Astrocyte (in vitro differentiated cells and primary cell): ENCODE data around the gene HSPG2. TPM values are rescaled to one million over a fixed set of nuclear protein-coding genes. Genes with fewer than 3 reads are reported as not detected.
"Not testable (repeated sequence)": the region's sequence is repeated elsewhere in the genome, so short reads cannot be mapped to it uniquely, and the experiment has no call there.

Experiments
- DNase-seq: peaks from one replicate; pipeline ENCODE4 v3.0.0-alpha.2; 2010; ENCODE audit warnings: low read depth
- FAIRE-seq: peaks from 2 replicates; lab custom pipeline; 2011; peaks lifted over from hg19 to GRCh38; lab: Jason Lieb, UNC
- H2AFZ ChIP-seq: 2 replicates; pipeline ENCODE4 v1.6.0; 2012; ENCODE audit warnings: low read depth, low read length, inconsistent platforms
- H3K27ac ChIP-seq: 2 replicates; pipeline ENCODE4 v1.5.1; 2011; ENCODE audit warnings: low read depth, low read length, inconsistent platforms
- H3K27me3 ChIP-seq: 2 replicates; pipeline ENCODE4 v1.6.0; 2011; ENCODE audit warnings: low read length, inconsistent platforms; ENCODE audit not compliant: insufficient read depth
- H3K36me3 ChIP-seq: 2 replicates; pipeline ENCODE4 v1.5.1; 2011; ENCODE audit warnings: low read length, inconsistent platforms; ENCODE audit not compliant: insufficient read depth
- H3K4me1 ChIP-seq: 2 replicates; pipeline ENCODE4 v1.5.1; 2011; ENCODE audit warnings: low read length, inconsistent platforms; ENCODE audit not compliant: insufficient read depth
- H3K4me2 ChIP-seq: 2 replicates; pipeline ENCODE4 v1.6.0; 2012; ENCODE audit warnings: low read length, inconsistent platforms
- H3K4me3 ChIP-seq: 2 replicates; pipeline ENCODE4 v1.5.1; 2011; ENCODE audit warnings: low read depth, mild to moderate bottlenecking, low read length, inconsistent platforms; ENCODE audit not compliant: insufficient read depth
- H3K79me2 ChIP-seq: 2 replicates; pipeline ENCODE4 v1.6.0; 2012; ENCODE audit warnings: mild to moderate bottlenecking, low read length, inconsistent platforms; ENCODE audit not compliant: insufficient read depth
- H3K9ac ChIP-seq: 2 replicates; pipeline ENCODE4 v1.6.0; 2012; ENCODE audit warnings: mild to moderate bottlenecking, low read length, inconsistent platforms
- H3K9me3 ChIP-seq: 2 replicates; pipeline ENCODE4 v1.5.1; 2012; ENCODE audit warnings: low read depth, mild to moderate bottlenecking, low read length, inconsistent platforms; ENCODE audit not compliant: insufficient read depth
- H4K20me1 ChIP-seq: 2 replicates; pipeline ENCODE4 v1.6.0; 2012; ENCODE audit warnings: low read length, inconsistent platforms; ENCODE audit not compliant: insufficient read depth
- H3K27ac Mint-ChIP-seq: one replicate; pipeline ENCODE4 v1.8.0; 2021; ENCODE audit warnings: mild to moderate bottlenecking, mixed read lengths; ENCODE audit not compliant: unreplicated experiment
- H3K27me3 Mint-ChIP-seq: one replicate; pipeline ENCODE4 v1.8.0; 2021; ENCODE audit warnings: low read depth, mixed read lengths; ENCODE audit not compliant: unreplicated experiment
- H3K36me3 Mint-ChIP-seq: one replicate; pipeline ENCODE4 v1.8.0; 2021; ENCODE audit warnings: low read depth, mixed read lengths; ENCODE audit not compliant: unreplicated experiment
- H3K4me1 Mint-ChIP-seq: one replicate; pipeline ENCODE4 v1.8.0; 2021; ENCODE audit warnings: low read depth, mixed read lengths; ENCODE audit not compliant: unreplicated experiment
- H3K4me3 Mint-ChIP-seq: one replicate; pipeline ENCODE4 v1.8.0; 2021; ENCODE audit warnings: mild to moderate bottlenecking, moderate library complexity, mixed read lengths; ENCODE audit not compliant: unreplicated experiment
- H3K9me3 Mint-ChIP-seq: one replicate; pipeline ENCODE4 v1.8.0; 2021; ENCODE audit warnings: mild to moderate bottlenecking, mixed read lengths; ENCODE audit not compliant: unreplicated experiment
- EZH2 ChIP-seq: IDR thresholded peaks from 2 replicates; pipeline ENCODE4 v1.6.1; 2012; ENCODE audit warnings: mild to moderate bottlenecking, low read length, inconsistent platforms; ENCODE audit not compliant: insufficient read depth
- total RNA-seq: library from RNA; stranded (reverse); gene quantifications from 2 replicates; pipeline ENCODE4 v1.2.1, GENCODE V29; 2021
- TF ChIP-seq, protein P1 (sequence below): IDR thresholded peaks from 2 replicates; pipeline ENCODE4 v1.5.1; 2011; ENCODE audit warnings: low read depth, mild to moderate bottlenecking, inconsistent platforms, low read length, moderate library complexity; ENCODE audit not compliant: insufficient read depth

HSPG2 gene
- total RNA-seq, 1 donor from 2014 or later: 249 TPM

DNA sequence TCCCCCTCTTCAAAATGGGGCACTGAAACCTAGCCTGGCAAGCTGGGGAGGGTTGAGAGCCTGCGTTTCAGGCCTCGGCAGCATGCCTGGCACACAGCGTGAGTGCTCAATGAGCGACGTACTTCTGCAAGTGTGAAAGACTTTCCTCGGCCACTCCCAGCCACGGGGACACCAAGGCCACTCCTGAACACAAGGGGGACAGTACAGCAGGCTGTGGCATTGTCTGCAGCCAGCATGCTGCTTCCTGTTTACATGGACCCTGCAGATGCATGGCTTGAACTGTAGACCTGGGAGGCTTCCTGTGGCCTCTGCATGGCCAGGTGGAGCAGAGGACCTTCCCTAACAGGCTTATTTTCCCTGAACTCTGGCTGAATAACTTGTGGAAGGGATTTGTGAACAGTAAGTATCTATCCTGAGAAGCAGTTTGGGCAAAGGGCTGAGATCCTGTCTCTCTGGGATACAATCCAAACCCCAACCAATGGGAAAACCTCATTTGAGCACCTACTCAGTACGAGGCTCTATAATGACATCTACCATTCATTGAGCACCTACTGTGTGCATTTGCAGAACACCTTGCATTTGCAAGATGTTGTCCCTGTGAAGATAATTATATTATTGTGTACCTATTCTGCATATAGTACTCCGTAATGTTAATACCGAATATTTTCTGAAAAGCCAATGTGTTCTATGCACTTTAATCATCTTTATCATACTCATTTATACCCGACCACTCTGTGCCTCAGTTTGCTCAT, 9.9 kb upstream of the HSPG2 start:
- Histone ChIP-seq H3K9ac (no peak overlapping the region), H2AFZ (no peak overlapping the region), H4K20me1 (no peaks in the 10 kb centered on the region), H3K9me3 (no peaks in the 10 kb centered on the region), H3K27me3 (no peaks in the 10 kb centered on the region), H3K27ac (no peak overlapping the region), H3K4me3 (no peak overlapping the region), H3K4me1 (peaks cover 19% of the 10 kb centered on the region), H3K79me2 (no peaks in the 10 kb centered on the region), H3K36me3 (no peaks in the 10 kb centered on the region), H3K4me2 (no peak overlapping the region)
- Mint-ChIP-seq H3K27ac (no peak overlapping the region), H3K4me1 (peaks cover 19% of the 10 kb centered on the region), H3K9me3 (no peaks in the 10 kb centered on the region), H3K4me3 (no peak overlapping the region), H3K27me3 (peaks cover 5% of the 10 kb centered on the region), H3K36me3 (no peaks in the 10 kb centered on the region)
- TF ChIP-seq, protein P1, sequence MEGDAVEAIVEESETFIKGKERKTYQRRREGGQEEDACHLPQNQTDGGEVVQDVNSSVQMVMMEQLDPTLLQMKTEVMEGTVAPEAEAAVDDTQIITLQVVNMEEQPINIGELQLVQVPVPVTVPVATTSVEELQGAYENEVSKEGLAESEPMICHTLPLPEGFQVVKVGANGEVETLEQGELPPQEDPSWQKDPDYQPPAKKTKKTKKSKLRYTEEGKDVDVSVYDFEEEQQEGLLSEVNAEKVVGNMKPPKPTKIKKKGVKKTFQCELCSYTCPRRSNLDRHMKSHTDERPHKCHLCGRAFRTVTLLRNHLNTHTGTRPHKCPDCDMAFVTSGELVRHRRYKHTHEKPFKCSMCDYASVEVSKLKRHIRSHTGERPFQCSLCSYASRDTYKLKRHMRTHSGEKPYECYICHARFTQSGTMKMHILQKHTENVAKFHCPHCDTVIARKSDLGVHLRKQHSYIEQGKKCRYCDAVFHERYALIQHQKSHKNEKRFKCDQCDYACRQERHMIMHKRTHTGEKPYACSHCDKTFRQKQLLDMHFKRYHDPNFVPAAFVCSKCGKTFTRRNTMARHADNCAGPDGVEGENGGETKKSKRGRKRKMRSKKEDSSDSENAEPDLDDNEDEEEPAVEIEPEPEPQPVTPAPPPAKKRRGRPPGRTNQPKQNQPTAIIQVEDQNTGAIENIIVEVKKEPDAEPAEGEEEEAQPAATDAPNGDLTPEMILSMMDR: no peak
- TF ChIP-seq EZH2: no peak
- no peak for FAIRE-seq
- DNase-seq: no peak

DNA sequence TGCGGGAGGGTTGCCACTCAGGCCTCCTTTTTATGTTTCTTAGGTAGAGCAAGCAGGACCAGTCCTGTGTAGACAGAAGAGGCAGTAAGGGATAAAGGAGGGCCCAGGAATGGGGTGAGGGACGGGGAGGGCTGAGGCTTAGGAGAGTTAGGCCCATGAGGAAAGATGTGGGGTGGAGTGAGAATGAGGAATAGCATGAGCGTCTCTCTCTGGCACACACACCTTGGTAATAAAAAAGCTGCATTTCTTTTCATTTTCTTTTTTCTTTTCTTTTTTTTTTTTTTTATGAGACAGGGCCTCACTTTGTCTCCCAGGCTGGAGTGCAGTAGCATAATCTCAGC, 7.6 kb upstream of the HSPG2 start:
- H3K4me2 ChIP-seq: peak overlapping the region; percentile 52
- Mint-ChIP-seq H3K4me1 (peaks cover 28% of the 10 kb centered on the region), H3K27ac (peak overlapping the region; percentile 94)

DNA sequence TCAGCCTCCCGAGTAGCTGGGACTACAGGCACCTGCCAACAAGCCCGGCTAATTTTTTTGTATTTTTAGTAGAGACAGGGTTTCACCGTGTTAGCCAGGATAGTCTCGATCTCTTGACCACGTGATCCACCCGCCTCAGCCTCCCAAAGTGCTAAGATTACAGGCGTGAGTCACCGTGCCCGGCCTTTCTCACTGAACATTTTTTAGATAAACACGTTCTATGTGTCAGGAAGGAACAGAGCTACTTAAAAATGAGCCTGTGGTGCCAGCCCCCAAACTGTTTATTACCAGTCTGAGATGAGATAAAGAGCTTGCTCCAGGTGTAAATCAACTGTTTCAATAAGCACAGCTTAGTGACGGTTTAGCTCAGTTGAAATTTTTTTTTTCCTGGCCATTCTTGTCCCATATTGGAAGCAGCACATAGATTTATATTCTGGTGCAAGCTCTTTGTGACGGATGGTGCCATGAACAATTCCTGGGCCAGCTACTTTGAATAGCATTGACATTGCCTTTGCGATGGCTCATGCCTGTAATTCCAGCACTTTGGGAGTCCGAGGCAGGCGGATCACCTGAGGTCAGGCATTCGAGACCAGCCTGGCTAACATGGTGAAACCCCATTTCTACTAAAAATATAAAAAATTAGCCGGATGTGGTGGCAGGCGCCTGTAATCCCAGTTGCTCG, 6.0 kb upstream of the HSPG2 start:
- Mint-ChIP-seq H3K4me3 (peak overlapping the region; percentile 27), H3K27ac (peak overlapping the region; percentile 80), H3K4me1 (peaks cover 38% of the 10 kb centered on the region)
- not testable (repeated sequence) for FAIRE-seq, H3K27me3 ChIP-seq, H3K9me3 ChIP-seq, H3K36me3 ChIP-seq, H3K36me3 Mint-ChIP-seq, H3K9ac ChIP-seq, H4K20me1 ChIP-seq, H3K9me3 Mint-ChIP-seq, H3K79me2 ChIP-seq, H3K27me3 Mint-ChIP-seq, H2AFZ ChIP-seq, H3K4me3 ChIP-seq
- peak overlapping the region; percentile 18 for H3K27ac ChIP-seq
- peaks cover 44% of the 10 kb centered on the region for H3K4me1 ChIP-seq
- peak overlapping the region; percentile 52 for H3K4me2 ChIP-seq
- peak; percentile 81 for DNase-seq

More for the DNA sequence above, 7.6 kb upstream of the HSPG2 start:
- H4K20me1 ChIP-seq: no peaks in the 10 kb centered on the region
- Mint-ChIP-seq H3K27me3 (no peaks in the 10 kb centered on the region), H3K9me3 (no peaks in the 10 kb centered on the region), H3K4me3 (no peak overlapping the region), H3K36me3 (no peaks in the 10 kb centered on the region)
- no peak overlapping the region for H3K27ac ChIP-seq
- no peaks in the 10 kb centered on the region for H3K36me3 ChIP-seq
- H3K9me3 ChIP-seq: no peaks in the 10 kb centered on the region
- H3K4me3 ChIP-seq: no peak overlapping the region
- peak overlapping the region; percentile 72 for H2AFZ ChIP-seq
- no peak for FAIRE-seq
- H3K27me3 ChIP-seq: no peaks in the 10 kb centered on the region
- H3K4me1 ChIP-seq: peaks cover 29% of the 10 kb centered on the region
- peak overlapping the region; percentile 16 for H3K9ac ChIP-seq
- TF ChIP-seq, protein P1: no peak
- TF ChIP-seq EZH2: no peak
- no peak for DNase-seq
- H3K79me2 ChIP-seq: no peaks in the 10 kb centered on the region
